ENCODE results near the gene BRWD1.

DNA sequence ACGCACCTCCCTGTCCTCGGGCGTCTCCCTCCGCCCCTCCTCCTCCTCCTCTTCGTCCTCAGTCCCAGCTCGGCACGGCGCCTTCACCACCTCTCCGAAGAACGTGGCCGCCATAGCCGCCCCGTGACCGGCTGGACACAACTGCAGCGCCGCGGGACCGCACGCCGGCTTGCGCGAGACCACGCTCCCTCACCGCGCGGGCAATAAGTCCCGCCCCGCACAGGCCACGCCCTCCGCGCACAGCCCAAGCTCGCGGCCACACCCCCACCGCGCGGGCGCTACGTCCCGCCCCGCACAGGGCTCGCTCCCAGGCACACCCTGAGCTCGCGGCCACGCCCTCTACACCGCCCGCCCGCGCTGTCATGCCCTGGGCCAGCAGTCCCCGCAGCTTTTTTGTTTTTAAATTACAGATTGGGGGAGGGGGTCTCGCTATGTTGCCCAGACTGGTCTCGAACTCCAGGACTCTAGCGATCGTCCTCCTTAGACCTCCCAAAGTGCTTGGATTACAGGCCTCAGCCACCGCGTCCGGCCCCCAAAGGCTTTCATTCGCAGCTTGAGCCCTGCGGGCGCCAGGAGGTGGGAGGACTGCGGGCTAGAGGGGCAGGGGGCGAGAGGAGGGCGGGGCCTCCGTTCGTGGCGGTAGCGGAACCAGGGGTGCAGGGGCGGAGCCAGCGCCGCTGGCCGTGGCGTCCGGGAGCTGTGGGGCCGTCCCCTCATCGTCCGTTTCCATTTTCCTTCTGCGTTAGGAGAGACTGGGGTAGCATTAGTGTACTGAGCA lies 130.0 kb downstream of the BRWD1 start, which contains the start of gene PSMG1:
- TF ChIP-seq, protein P1, sequence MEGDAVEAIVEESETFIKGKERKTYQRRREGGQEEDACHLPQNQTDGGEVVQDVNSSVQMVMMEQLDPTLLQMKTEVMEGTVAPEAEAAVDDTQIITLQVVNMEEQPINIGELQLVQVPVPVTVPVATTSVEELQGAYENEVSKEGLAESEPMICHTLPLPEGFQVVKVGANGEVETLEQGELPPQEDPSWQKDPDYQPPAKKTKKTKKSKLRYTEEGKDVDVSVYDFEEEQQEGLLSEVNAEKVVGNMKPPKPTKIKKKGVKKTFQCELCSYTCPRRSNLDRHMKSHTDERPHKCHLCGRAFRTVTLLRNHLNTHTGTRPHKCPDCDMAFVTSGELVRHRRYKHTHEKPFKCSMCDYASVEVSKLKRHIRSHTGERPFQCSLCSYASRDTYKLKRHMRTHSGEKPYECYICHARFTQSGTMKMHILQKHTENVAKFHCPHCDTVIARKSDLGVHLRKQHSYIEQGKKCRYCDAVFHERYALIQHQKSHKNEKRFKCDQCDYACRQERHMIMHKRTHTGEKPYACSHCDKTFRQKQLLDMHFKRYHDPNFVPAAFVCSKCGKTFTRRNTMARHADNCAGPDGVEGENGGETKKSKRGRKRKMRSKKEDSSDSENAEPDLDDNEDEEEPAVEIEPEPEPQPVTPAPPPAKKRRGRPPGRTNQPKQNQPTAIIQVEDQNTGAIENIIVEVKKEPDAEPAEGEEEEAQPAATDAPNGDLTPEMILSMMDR (IDR thresholded peaks at IDR 0.05; ENCODE audit: poor library complexity, severe bottlenecking) = no peak
- TF ChIP-seq TAF1 (IDR thresholded peaks at IDR 0.05; ENCODE audit: low read depth) = peak; percentile 19
- TF ChIP-seq MXI1 (conservative IDR thresholded peaks at IDR 0.05; ENCODE audit: poor library complexity, severe bottlenecking) = peak; percentile 93

All from neural cell (in vitro differentiated cells).